ENCODE data around the gene GPHA2.

Gene GPHA2

GRCh38 chr11:64926689-64927088 is 9.0 kb downstream of the GPHA2 start:
- TF ChIP-seq CTCF (IDR thresholded peaks at IDR 0.05; ENCODE audit: low read depth, low read length, poor library complexity, severe bottlenecking) (no peak), EZH2phosphoT487 (IDR thresholded peaks at IDR 0.05; ENCODE audit: borderline replicate concordance, low read length) (no peak)
- no peaks in the 10 kb centered on the region for H3K9me2 ChIP-seq (replicated peaks; ENCODE audit: control insufficient read depth, low read length)
- no peaks in the 10 kb centered on the region for H3F3A ChIP-seq (ENCODE audit: control insufficient read depth, insufficient read depth)
- H3K27ac ChIP-seq (ENCODE audit: low read depth, low read length), result no peak overlapping the region
- H3K36me3 ChIP-seq (ENCODE audit: control insufficient read depth, low read length), result no peaks in the 10 kb centered on the region
- no peak overlapping the region for H3K4me3 ChIP-seq (ENCODE audit: low read length)
- peaks cover 19% of the 10 kb centered on the region for H3K4me1 ChIP-seq (ENCODE audit: control insufficient read depth, low read length)
- H3K27me3 ChIP-seq (ENCODE audit: control insufficient read depth, low read length), result no peaks in the 10 kb centered on the region
- H4K20me1 ChIP-seq (ENCODE audit: control insufficient read depth, insufficient read depth, low read depth, low read length), result no peaks in the 10 kb centered on the region
- no peaks in the 10 kb centered on the region for H3K79me2 ChIP-seq (ENCODE audit: control insufficient read depth, low read length)
- H3K4me2 ChIP-seq (ENCODE audit: low read length), result no peak overlapping the region
- H3K9me3 ChIP-seq (ENCODE audit: control insufficient read depth, insufficient read depth, low read length), result no peaks in the 10 kb centered on the region

GRCh38 chr11:64925536-64926436 is 9.9 kb downstream of the GPHA2 start:
- H3F3A ChIP-seq (ENCODE audit: control insufficient read depth, insufficient read depth), result no peaks in the 10 kb centered on the region
- H3K4me1 ChIP-seq (ENCODE audit: control insufficient read depth, low read length), result peaks cover 19% of the 10 kb centered on the region
- no peaks in the 10 kb centered on the region for H3K27me3 ChIP-seq (ENCODE audit: control insufficient read depth, low read length)
- H3K27ac ChIP-seq (ENCODE audit: low read depth, low read length), result no peak overlapping the region
- H3K79me2 ChIP-seq (ENCODE audit: control insufficient read depth, low read length), result no peaks in the 10 kb centered on the region
- H4K20me1 ChIP-seq (ENCODE audit: control insufficient read depth, insufficient read depth, low read depth, low read length), result no peaks in the 10 kb centered on the region
- peak overlapping the region; percentile 75; the same call in 1 of the 2 replicates for H3K4me3 ChIP-seq (ENCODE audit: low read length)
- H3K36me3 ChIP-seq (ENCODE audit: control insufficient read depth, low read length), result no peaks in the 10 kb centered on the region
- H3K9me3 ChIP-seq (ENCODE audit: control insufficient read depth, insufficient read depth, low read length), result no peaks in the 10 kb centered on the region
- no peaks in the 10 kb centered on the region for H3K9me2 ChIP-seq (replicated peaks; ENCODE audit: control insufficient read depth, low read length)
- H3K4me2 ChIP-seq (ENCODE audit: low read length), result peak overlapping the region; percentile 72
- no peak for TF ChIP-seq CTCF (IDR thresholded peaks at IDR 0.05; ENCODE audit: low read depth, low read length, poor library complexity, severe bottlenecking)
- TF ChIP-seq EZH2phosphoT487 (IDR thresholded peaks at IDR 0.05; ENCODE audit: borderline replicate concordance, low read length), result no peak

GRCh38 chr11:64924910-64925284 is 10.8 kb downstream of the GPHA2 start:
- TF ChIP-seq EZH2phosphoT487 (IDR thresholded peaks at IDR 0.05; ENCODE audit: borderline replicate concordance, low read length) (no peak), CTCF (IDR thresholded peaks at IDR 0.05; ENCODE audit: low read depth, low read length, poor library complexity, severe bottlenecking) (no peak)
- Histone ChIP-seq H3K4me2 (ENCODE audit: low read length) (peak overlapping the region; percentile 72), H3K27ac (ENCODE audit: low read depth, low read length) (no peak overlapping the region), H4K20me1 (ENCODE audit: control insufficient read depth, insufficient read depth, low read depth, low read length) (no peaks in the 10 kb centered on the region), H3K4me3 (ENCODE audit: low read length) (peak overlapping the region; percentile 75), H3K79me2 (ENCODE audit: control insufficient read depth, low read length) (no peaks in the 10 kb centered on the region), H3K36me3 (ENCODE audit: control insufficient read depth, low read length) (no peaks in the 10 kb centered on the region), H3K9me2 (replicated peaks; ENCODE audit: control insufficient read depth, low read length) (no peaks in the 10 kb centered on the region), H3K4me1 (ENCODE audit: control insufficient read depth, low read length) (peaks cover 27% of the 10 kb centered on the region), H3F3A (ENCODE audit: control insufficient read depth, insufficient read depth) (no peaks in the 10 kb centered on the region), H3K27me3 (ENCODE audit: control insufficient read depth, low read length) (no peaks in the 10 kb centered on the region), H3K9me3 (ENCODE audit: control insufficient read depth, insufficient read depth, low read length) (no peaks in the 10 kb centered on the region)
